Hypothalamus (tissue), 51 donors: ENCODE results near the gene TMEM217.
"Not testable (repeated sequence)": the region's sequence is repeated elsewhere in the genome, so short reads cannot be mapped to it uniquely, and the experiment has no call there.

Experiments
- DNase-seq, 51 donors: peaks; one replicate each; lab custom pipeline; 2025; lab: John Stamatoyannopoulos, UW

The TMEM217 gene

GRCh38 chr6:37257634-37258404, at the start of gene TMEM217, which contains the start of gene TBC1D22B:
TSS of gene TMEM217 (minus strand) at chr6:37258144. CDS start at chr6:37219030, 39,114 bp downstream.
TSS of gene TBC1D22B (plus strand) at chr6:37257772. CDS start at chr6:37257918, 146 bp downstream.
- peak; percentile 31 to 98 (median 93) for DNase-seq

- not testable (repeated sequence) for DNase-seq
Measured at GRCh38 chr6:37307484-37307883, 49.5 kb upstream of the TMEM217 start.

GRCh38 chr6:37306624-37307222, 48.8 kb upstream of the TMEM217 start:
- DNase-seq: no peak

GRCh38 chr6:37305841-37306425, 48.0 kb upstream of the TMEM217 start:
- no peak for DNase-seq

- no peak for DNase-seq
Measured at GRCh38 chr6:37304766-37305165, 46.8 kb upstream of the TMEM217 start.

- DNase-seq: peak in 7 of 51 donors; percentile 10 to 35 (median 13)
Measured at GRCh38 chr6:37303891-37304503, 46.1 kb upstream of the TMEM217 start.

- no peak for DNase-seq
Measured at GRCh38 chr6:37303091-37303660, 45.2 kb upstream of the TMEM217 start.

- DNase-seq: no peak
Measured at GRCh38 chr6:37302086-37302686, 44.2 kb upstream of the TMEM217 start.

GRCh38 chr6:37299990-37300389, 42.0 kb upstream of the TMEM217 start:
- DNase-seq: no peak

- DNase-seq: no peak
Measured at GRCh38 chr6:37298958-37299357, 41.0 kb upstream of the TMEM217 start.

- not testable (repeated sequence) for DNase-seq
Measured at GRCh38 chr6:37297637-37298036, 39.7 kb upstream of the TMEM217 start.

- no peak for DNase-seq
Measured at GRCh38 chr6:37293426-37293825, 35.5 kb upstream of the TMEM217 start.

GRCh38 chr6:37289931-37290330, 32.0 kb upstream of the TMEM217 start:
- no peak for DNase-seq

GRCh38 chr6:37288247-37288646, 30.3 kb upstream of the TMEM217 start:
- DNase-seq: no peak

GRCh38 chr6:37287519-37288157, 29.7 kb upstream of the TMEM217 start:
- DNase-seq: no peak

- no peak for DNase-seq
Measured at GRCh38 chr6:37285861-37286311, 27.9 kb upstream of the TMEM217 start.

- DNase-seq: no peak
Measured at GRCh38 chr6:37284781-37285180, 26.8 kb upstream of the TMEM217 start.

- DNase-seq: peak in 39 of 51 donors; percentile 2 to 78 (median 35)
Measured at GRCh38 chr6:37283671-37284151, 25.8 kb upstream of the TMEM217 start.

GRCh38 chr6:37283268-37283667, 25.3 kb upstream of the TMEM217 start:
- DNase-seq: peak in 4 of 51 donors; percentile 17 to 42 (median 30)

- no peak for DNase-seq
Measured at GRCh38 chr6:37282371-37282770, 24.4 kb upstream of the TMEM217 start.
